HG02571 (cell line): ENCODE results near the gene SIGLEC7.
"Not testable (repeated sequence)": the region's sequence is repeated elsewhere in the genome, so short reads cannot be mapped to it uniquely, and the experiment has no call there.

Source experiments
- ATAC-seq: cut with Tn5 transposase; IDR thresholded peaks from one replicate; pipeline ENCODE4 v1.9.1; 2021; ENCODE audit warnings: mild to moderate bottlenecking, moderate library complexity; ENCODE audit not compliant: unreplicated experiment

The SIGLEC7 gene

GRCh38 chr19:51137792-51138425 lies 4.2 kb upstream of the SIGLEC7 start:
- no peak for ATAC-seq

GRCh38 chr19:51138549-51138979 lies 3.5 kb upstream of the SIGLEC7 start:
- ATAC-seq: no peak

GRCh38 chr19:51139299-51140014 lies 2.6 kb upstream of the SIGLEC7 start:
- no peak for ATAC-seq

- ATAC-seq: no peak
Measured at GRCh38 chr19:51140441-51140840, 1.7 kb upstream of the SIGLEC7 start.

- no peak for ATAC-seq
Measured at GRCh38 chr19:51141181-51141580, 920 bp upstream of the SIGLEC7 start.

GRCh38 chr19:51142809-51143475 lies 841 bp downstream of the SIGLEC7 start:
- not testable (repeated sequence) for ATAC-seq

GRCh38 chr19:51143486-51143885 lies 1.4 kb downstream of the SIGLEC7 start:
- ATAC-seq: no peak

- ATAC-seq: no peak
Measured at GRCh38 chr19:51144482-51145045, 2.5 kb downstream of the SIGLEC7 start.

GRCh38 chr19:51145916-51146493 lies 3.9 kb downstream of the SIGLEC7 start:
- ATAC-seq: no peak

GRCh38 chr19:51146751-51147150 lies 4.7 kb downstream of the SIGLEC7 start:
- ATAC-seq: no peak

GRCh38 chr19:51147663-51148062 lies 5.6 kb downstream of the SIGLEC7 start:
- no peak for ATAC-seq

GRCh38 chr19:51148580-51148979 lies 6.5 kb downstream of the SIGLEC7 start:
- ATAC-seq: no peak

GRCh38 chr19:51150627-51151026 lies 8.5 kb downstream of the SIGLEC7 start:
- ATAC-seq: no peak

- ATAC-seq: no peak
Measured at GRCh38 chr19:51156710-51157109, 14.6 kb downstream of the SIGLEC7 start.

- no peak for ATAC-seq
Measured at GRCh38 chr19:51157265-51157664, 15.2 kb downstream of the SIGLEC7 start.

- no peak for ATAC-seq
Measured at GRCh38 chr19:51158474-51159129, 16.5 kb downstream of the SIGLEC7 start.

- ATAC-seq: no peak
Measured at GRCh38 chr19:51159656-51160055, 17.6 kb downstream of the SIGLEC7 start.

- ATAC-seq: no peak
Measured at GRCh38 chr19:51161266-51161665, 19.2 kb downstream of the SIGLEC7 start.

GRCh38 chr19:51161867-51162496 lies 19.9 kb downstream of the SIGLEC7 start:
- ATAC-seq: no peak

- no peak for ATAC-seq
Measured at GRCh38 chr19:51163257-51163656, 21.2 kb downstream of the SIGLEC7 start.
